Gastrocnemius medialis (tissue), 4 donors: Measurements from ENCODE around the gene TFDP1.

Experiments
- CTCF ChIP-seq, 5 experiments: fragments of 450-650 bp in 3 of 5; fragments of 200-600 bp in 2 of 5; sonication (generic) in 2 of 5; IDR thresholded peaks in 4 of 5; conservative IDR thresholded peaks in 1 of 5; 1 replicate in 4 of 5; 2 replicates in 1 of 5; pipeline ENCODE4 v1.5.1; 2016 to 2019; ENCODE audit warnings: antibody characterized with exemption in 5 of 5, mild to moderate bottlenecking in 3 of 5, moderate library complexity in 3 of 5
- POLR2A ChIP-seq, 2 donors: fragments of 450-650 bp; IDR thresholded peaks; one replicate each; pipeline ENCODE4 v1.6.1; 2017; ENCODE audit warnings: antibody characterized with exemption in 2 of 2, mild to moderate bottlenecking in 2 of 2, moderate library complexity in 2 of 2

GRCh38 chr13:113599391-113599790 lies 14.8 kb downstream of the TFDP1 start:
- TF ChIP-seq CTCF (IDR thresholded peaks at IDR 0.05 in 4 of 5, conservative IDR thresholded peaks at IDR 0.05 in 1 of 5) (no peak), POLR2A (IDR thresholded peaks at IDR 0.05) (no peak)
